ENCODE data around the gene KAZN.

- TF ChIP-seq POLR2A (IDR thresholded peaks at IDR 0.05) = no peak
- TF ChIP-seq, protein P1, sequence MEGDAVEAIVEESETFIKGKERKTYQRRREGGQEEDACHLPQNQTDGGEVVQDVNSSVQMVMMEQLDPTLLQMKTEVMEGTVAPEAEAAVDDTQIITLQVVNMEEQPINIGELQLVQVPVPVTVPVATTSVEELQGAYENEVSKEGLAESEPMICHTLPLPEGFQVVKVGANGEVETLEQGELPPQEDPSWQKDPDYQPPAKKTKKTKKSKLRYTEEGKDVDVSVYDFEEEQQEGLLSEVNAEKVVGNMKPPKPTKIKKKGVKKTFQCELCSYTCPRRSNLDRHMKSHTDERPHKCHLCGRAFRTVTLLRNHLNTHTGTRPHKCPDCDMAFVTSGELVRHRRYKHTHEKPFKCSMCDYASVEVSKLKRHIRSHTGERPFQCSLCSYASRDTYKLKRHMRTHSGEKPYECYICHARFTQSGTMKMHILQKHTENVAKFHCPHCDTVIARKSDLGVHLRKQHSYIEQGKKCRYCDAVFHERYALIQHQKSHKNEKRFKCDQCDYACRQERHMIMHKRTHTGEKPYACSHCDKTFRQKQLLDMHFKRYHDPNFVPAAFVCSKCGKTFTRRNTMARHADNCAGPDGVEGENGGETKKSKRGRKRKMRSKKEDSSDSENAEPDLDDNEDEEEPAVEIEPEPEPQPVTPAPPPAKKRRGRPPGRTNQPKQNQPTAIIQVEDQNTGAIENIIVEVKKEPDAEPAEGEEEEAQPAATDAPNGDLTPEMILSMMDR (IDR thresholded peaks at IDR 0.05) = no peak
Observed at GRCh38 chr1:14592004-14592631, 6.4 kb upstream of the KAZN start.
